Stimulated activated CD8-positive, alpha-beta memory T cell treated with anti-CD3 and anti-CD28 coated beads, Interleukin-2, amount 100 ng/mL, for 48 hours (primary cell): ENCODE measurements around the gene DNAJC6.
"Not testable (repeated sequence)": the region's sequence is repeated elsewhere in the genome, so short reads cannot be mapped to it uniquely, and the experiment has no call there.

Experiments used
- DNase-seq, 2 donors: peaks; one replicate each; pipeline ENCODE4 v3.0.0-alpha.2; 2020; ENCODE audit warnings: low read depth in 2 of 2

DNAJC6 gene

DNA sequence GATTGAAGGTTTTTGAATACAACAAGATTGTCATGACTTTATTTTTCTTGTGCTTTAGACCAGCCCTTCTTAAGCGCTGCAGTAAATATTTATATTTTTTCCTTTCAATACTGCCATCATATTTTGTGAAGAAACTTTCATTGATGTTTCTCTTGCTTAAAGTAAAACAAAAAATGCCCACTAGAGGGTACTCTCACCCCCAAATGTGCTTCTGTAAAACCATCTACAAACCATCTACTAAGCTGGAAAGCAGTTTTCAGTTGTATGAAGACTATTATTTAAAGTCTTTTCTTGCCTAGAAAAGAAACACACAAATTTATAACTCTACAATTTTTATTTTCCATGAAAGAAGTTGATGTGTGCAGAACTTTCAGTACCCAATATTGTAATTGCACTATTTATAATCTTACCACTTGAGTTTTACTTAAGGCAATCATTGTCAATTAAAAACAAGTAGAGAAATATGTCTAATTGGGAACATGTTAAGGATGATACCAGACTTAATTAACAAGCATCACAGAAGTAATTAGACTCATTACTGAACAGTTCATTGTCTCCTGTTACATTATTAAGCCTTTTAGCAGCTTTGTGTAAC is 121.9 kb downstream of the DNAJC6 start:
- DNase-seq, result no peak

DNA sequence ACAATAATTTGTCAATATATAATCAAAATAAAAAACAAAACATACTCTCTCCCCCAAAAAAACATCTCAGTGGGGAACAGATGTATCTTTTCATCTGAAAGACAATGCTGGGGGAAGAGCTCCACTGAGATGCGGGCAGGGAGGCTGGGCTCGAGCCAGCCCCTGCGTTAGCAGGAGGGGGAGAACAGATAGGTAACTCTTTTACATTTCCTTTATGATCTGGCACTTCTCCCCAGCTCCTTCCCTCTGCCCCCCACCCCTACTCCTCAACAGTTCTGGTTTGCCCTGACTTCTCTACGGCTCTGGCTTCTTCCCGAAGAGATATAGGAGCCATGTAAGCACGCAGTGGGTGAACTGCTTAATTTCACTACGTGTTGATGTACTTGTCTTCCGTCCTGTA is 123.6 kb downstream of the DNAJC6 start:
- DNase-seq, result no peak

DNA sequence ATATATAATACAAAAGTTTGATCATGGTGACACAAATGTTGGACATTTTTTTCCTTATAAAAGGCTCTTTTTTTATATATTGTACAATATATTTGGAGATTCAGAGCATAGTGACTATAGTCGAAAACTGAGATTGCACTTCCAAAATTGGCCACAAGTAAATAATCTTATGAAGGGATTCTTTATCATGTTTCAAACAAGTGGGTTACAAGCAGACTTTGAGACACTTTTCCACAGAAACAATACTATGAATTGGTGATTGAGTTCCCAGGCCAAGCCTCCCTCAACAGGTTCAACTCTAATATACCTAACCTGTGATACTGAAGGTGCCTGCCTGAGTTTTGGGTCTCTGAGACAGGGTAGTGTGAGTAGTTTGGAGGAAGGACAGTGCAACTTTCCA is 124.9 kb downstream of the DNAJC6 start:
- no peak for DNase-seq

DNA sequence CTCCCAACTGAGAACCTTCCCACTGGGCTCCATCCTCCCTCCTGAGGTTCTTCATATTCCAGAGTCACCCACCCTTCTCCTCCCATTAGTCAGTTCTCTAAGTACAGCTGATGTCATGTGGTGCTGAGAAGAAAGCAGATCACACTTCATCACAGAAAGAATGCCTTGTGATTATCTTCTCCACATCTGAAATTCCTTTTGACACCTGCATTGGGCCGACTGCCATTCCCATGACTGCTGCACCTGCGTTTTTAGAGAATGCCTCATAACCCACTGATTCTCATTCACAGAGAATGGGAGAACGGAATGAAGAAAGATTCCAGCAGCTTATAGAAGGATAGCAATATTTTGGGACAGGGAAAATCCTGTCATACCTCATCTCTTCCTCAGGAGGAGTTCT is 125.4 kb downstream of the DNAJC6 start:
- no peak for DNase-seq

DNA sequence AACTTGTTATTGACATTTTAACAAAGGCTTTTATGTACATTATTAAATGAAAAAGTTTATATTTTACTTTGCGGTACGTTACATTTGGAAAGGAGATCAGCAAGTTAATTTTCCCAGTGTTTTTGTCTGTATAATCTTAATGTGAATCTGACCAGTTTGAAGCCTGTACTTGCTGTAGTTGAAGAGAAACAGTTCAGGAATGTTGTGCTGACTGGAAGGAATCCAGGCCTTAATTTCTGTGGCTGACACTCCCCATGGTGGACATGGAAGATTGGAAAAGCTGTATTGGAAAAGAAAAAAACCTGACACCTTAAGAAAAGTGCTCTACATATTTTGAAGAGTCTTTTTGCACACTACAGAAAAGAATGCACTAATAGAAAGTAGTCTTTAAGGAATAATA is 126.6 kb downstream of the DNAJC6 start:
- no peak for DNase-seq

DNA sequence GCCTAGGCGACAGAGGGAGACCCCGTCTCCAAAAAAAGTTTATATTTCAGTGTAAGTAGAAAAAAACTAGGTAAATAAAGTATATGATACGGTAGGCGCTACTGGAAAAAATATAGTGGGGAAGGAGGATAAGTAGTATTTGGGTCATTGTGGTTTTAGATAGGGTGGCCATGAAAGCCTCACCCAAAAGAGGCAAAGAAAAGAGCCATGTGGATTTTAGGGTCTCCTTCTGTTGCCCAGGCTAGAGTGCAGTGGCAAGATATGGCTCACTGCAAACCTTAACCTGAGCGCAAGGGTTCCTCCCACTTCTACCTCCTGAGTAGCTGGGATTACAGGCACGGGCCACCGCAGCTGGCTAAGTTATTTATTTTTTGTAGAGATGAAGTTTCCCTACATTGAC is 128.3 kb downstream of the DNAJC6 start:
- no peak for DNase-seq

DNA sequence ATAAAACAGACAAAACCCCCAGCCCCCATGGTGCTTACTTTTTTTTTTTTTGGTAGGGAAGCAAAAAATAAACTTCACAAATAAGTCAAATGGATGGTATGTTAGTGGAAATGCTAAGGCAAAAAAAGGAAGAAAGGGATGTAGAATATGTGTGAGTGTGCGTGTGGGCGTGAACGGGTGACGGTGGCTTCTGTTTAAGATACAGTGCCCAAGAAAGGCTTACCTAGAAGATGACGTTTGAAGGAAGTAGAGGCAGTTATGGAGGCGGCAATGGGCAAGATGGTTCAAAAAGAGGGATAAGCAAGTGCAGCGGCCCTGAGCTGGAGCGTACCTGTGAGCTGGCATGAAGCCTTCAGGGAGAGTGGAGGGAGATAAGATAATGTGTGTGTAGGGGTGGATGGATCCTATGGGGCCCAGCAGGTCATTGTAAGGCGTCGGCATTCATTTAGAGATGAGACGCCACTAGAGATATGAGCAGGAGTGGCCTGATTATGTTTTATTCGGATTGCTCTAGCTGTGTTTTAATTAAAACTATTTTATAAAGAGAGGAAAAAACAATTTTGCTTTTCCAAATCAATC is 131.1 kb downstream of the DNAJC6 start:
- no peak for DNase-seq

DNA sequence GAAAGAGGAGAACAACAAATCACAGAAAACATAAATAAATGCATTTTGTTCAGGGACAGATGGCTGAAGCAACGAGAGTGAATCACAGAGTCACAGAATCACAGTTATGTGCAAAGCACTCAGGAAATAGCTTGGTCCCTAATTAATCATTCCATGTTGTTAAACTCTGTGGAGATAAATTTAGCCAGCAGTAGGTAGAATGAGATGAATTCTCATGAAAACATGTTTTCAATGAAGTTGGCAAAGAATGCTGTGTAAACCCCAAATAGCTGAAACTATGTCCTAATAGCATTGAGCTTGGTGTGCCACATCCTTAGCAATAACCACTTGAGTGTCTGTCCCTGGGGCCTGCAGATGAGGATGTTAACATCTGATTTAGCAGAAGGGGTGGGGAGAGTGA is 131.6 kb downstream of the DNAJC6 start:
- DNase-seq, result no peak

GRCh38 chr1:65441464-65441863 is 132.1 kb downstream of the DNAJC6 start:
- no peak for DNase-seq

- no peak for DNase-seq
Measured at GRCh38 chr1:65442442-65442841, 133.1 kb downstream of the DNAJC6 start.

- no peak for DNase-seq
Measured at GRCh38 chr1:65443647-65444046, 134.3 kb downstream of the DNAJC6 start.

GRCh38 chr1:65444128-65444640 is 134.8 kb downstream of the DNAJC6 start:
- no peak for DNase-seq

DNA sequence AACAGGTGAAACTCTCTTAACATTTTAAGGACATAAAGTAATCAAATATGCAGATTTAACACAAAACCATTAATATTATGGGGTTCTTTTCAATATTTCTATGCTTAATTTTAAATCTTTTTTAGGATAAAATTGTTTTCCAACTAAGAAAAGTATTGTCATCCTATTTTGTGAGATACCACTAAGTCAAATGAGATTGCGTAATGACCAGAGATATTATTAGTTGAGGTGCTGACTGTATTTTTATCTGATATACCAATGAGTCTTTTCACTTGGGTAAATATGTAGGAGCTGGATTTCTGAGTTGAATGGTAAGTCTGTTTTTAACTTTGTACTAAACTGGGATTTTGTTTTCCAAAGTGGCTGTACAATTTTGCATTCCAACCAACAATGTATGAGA is 136.5 kb downstream of the DNAJC6 start:
- no peak for DNase-seq

- DNase-seq, result no peak
Measured at GRCh38 chr1:65449214-65449823, 140.0 kb downstream of the DNAJC6 start.

DNA sequence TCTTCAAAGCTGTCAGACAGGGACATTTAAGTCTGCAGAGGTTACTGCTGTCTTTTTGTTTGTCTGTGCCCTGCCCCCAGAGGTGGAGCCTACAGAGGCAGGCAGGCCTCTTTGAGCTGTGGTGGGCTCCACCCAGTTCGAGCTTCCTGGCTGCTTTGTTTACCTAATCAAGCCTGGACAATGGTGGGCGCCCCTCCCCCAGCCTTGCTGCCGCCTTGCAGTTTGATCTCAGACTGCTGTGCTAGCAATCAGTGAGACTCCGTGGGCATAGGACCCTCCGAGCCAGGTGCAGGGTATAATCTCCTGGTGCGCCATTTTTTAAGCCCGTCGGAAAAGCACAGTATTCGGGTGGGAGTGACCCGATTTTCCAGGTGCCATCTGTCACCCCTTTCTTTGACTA is 146.3 kb downstream of the DNAJC6 start:
- DNase-seq, result not testable (repeated sequence)

GRCh38 chr1:65456481-65456880 is 147.1 kb downstream of the DNAJC6 start:
- no peak for DNase-seq

DNA sequence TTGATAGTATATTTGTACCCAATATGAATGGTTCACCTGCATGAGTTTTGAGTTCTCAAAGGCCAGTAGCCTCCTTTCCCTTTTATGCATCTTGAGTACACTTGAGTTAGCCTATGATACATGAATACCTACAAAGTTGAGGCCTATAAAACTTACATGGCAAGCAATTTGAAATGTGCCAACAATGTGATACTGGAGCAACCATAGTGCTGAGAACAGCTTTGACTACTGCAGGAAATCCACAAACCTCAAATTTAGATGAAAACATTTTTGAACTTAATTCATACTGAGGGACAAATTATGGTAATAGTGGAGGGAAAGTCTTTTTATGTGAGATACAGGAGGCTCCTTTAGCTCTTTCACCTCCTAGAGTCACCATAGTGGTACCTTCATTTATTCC is 148.5 kb downstream of the DNAJC6 start:
- no peak for DNase-seq

GRCh38 chr1:65458730-65459396 is 149.5 kb downstream of the DNAJC6 start:
- DNase-seq, result no peak

DNA sequence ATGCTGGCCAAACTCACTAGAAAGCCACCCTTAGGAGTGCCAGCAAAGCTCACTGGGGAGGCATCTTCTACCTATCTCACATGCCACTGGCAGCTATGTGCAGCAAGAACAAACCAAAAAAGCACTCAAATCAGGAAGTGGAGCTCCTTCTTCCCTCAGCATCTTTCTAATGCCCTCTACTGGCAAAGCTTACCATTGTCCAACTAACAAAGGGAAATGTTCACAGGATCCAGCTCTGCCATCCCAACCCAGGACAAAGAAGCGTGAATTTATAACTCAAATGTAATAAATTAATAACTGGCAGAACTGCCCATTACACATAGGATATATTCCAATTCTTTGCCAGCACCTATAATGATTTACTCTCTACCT is 150.0 kb downstream of the DNAJC6 start:
- DNase-seq, result no peak
